Stomach (tissue), 4 donors: Measurements from ENCODE around the gene EHD4.

Experiments
- POLR2AphosphoS5 ChIP-seq, 3 donors: sonication (generic); formaldehyde crosslinking; IDR thresholded peaks; one replicate each; pipeline ENCODE4 v1.6.1; 2016; ENCODE audit warnings: antibody characterized with exemption in 3 of 3
- TF ChIP-seq, protein P1 (sequence below), 7 experiments: fragments of 450-650 bp in 4 of 7; fragments of 200-600 bp in 3 of 7; sonication (generic) in 3 of 7; IDR thresholded peaks; one replicate each; pipeline ENCODE4 v1.5.1; 2016 to 2019; ENCODE audit warnings: antibody characterized with exemption in 7 of 7, control low read depth in 2 of 7, mild to moderate bottlenecking in 1 of 7

DNA sequence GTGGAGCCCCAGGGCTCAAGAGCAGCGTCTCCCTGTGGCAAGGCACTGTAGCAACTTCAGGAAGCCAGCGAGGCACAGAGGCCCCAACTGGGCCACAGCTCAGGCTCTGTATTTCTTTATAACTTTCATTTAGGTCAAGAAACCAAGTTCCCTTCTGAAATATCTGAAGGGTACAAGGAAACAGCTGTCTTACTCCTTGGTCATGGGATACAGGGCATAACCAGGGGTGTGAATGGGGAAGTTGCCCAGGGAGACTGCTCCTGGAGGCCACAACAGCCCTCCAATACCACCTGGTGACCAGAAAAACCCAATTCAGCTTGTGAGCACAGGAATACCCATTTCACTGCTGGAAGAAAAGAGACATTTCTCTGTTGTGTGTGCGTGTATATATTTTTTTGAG lies 65.2 kb downstream of the EHD4 start:
- TF ChIP-seq, protein P1, sequence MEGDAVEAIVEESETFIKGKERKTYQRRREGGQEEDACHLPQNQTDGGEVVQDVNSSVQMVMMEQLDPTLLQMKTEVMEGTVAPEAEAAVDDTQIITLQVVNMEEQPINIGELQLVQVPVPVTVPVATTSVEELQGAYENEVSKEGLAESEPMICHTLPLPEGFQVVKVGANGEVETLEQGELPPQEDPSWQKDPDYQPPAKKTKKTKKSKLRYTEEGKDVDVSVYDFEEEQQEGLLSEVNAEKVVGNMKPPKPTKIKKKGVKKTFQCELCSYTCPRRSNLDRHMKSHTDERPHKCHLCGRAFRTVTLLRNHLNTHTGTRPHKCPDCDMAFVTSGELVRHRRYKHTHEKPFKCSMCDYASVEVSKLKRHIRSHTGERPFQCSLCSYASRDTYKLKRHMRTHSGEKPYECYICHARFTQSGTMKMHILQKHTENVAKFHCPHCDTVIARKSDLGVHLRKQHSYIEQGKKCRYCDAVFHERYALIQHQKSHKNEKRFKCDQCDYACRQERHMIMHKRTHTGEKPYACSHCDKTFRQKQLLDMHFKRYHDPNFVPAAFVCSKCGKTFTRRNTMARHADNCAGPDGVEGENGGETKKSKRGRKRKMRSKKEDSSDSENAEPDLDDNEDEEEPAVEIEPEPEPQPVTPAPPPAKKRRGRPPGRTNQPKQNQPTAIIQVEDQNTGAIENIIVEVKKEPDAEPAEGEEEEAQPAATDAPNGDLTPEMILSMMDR (IDR thresholded peaks at IDR 0.05), result no peak
- TF ChIP-seq POLR2AphosphoS5 (IDR thresholded peaks at IDR 0.05), result no peak
